H1 (cell line): Measurements from ENCODE around the gene SULF2. TPM values are rescaled to one million over a fixed set of nuclear protein-coding genes. Genes with fewer than 3 reads are reported as not detected.
A peak's percentile ranks its signal among the peaks of the same experiment; 100 is the strongest.

Experiments
- CTCF ChIA-PET: fragments of 300-600 bp; sonication (Branson Sonifier 250); formaldehyde crosslinking; loops from one replicate; lab custom pipeline; 2021; ENCODE audit not compliant: partially characterized antibody; lab: Charles Lee
- POLR2A ChIA-PET: fragments of 300-600 bp; sonication (Branson Sonifier 250); formaldehyde crosslinking; loops from one replicate; lab custom pipeline; 2021; ENCODE audit warnings: inconsistent platforms; ENCODE audit not compliant: partially characterized antibody; lab: Charles Lee
- DNase-seq, 2 experiments: peaks; one replicate each; pipeline versions ENCODE4 v3.0.0 to v3.0.0-alpha.2; 2010 to 2022; ENCODE audit warnings: low spot score in 2 of 2, low read depth in 1 of 2, mixed read lengths in 1 of 2
- FAIRE-seq: peaks from 2 replicates; lab custom pipeline; 2011; peaks lifted over from hg19 to GRCh38; lab: Jason Lieb, UNC
- H2AFZ ChIP-seq: 2 replicates; pipeline ENCODE4 v1.8.1; 2012; ENCODE audit warnings: low read length, inconsistent platforms
- H2AK5ac ChIP-seq: 2 replicates; pipeline ENCODE4 v1.6.1; 2013; ENCODE audit warnings: low read depth, low read length
- H2BK120ac ChIP-seq: replicated peaks from 2 replicates; pipeline ENCODE3; 2013; ENCODE audit warnings: low read depth, low read length, inconsistent platforms
- H2BK12ac ChIP-seq: 2 replicates; pipeline ENCODE4 v1.6.1; 2013; ENCODE audit warnings: low read depth, low read length
- H2BK15ac ChIP-seq: 2 replicates; pipeline ENCODE4 v1.6.1; 2013; ENCODE audit warnings: low read length
- H2BK20ac ChIP-seq: 2 replicates; pipeline ENCODE4 v1.6.1; 2013; ENCODE audit warnings: low read length
- H2BK5ac ChIP-seq: 2 replicates; pipeline ENCODE4 v1.6.1; 2013; ENCODE audit warnings: low read depth, low read length
- H3K14ac ChIP-seq: 2 replicates; pipeline ENCODE4 v1.6.1; 2013; ENCODE audit warnings: inconsistent platforms; ENCODE audit not compliant: insufficient read length
- H3K18ac ChIP-seq: 2 replicates; pipeline ENCODE4 v1.6.1; 2013; ENCODE audit warnings: low read length; ENCODE audit errors: extremely low read depth
- H3K23ac ChIP-seq: 2 replicates; pipeline ENCODE4 v1.6.1; 2013; ENCODE audit warnings: inconsistent platforms; ENCODE audit not compliant: insufficient read length
- H3K23me2 ChIP-seq: 2 replicates; pipeline ENCODE4 v1.6.1; 2013; ENCODE audit warnings: low read depth, low read length
- H3K27ac ChIP-seq: 2 replicates; pipeline ENCODE4 v1.6.1; 2011; ENCODE audit warnings: low read depth, low read length, inconsistent platforms
- H3K27me3 ChIP-seq, 4 experiments: replicated peaks in 1 of 4; 1 replicate in 1 of 4; 2 replicates in 3 of 4; pipeline versions ENCODE4 v1.6.1 to v1.8.1; 2011 to 2013; ENCODE audit warnings: low read length in 3 of 4, mild to moderate bottlenecking in 3 of 4, inconsistent platforms in 2 of 4, mixed read lengths in 2 of 4, moderate library complexity in 1 of 4; ENCODE audit not compliant: control insufficient read depth in 3 of 4, insufficient read depth in 3 of 4; ENCODE audit errors: extremely low read depth in 1 of 4
- H3K36me3 ChIP-seq, 4 experiments: 2 replicates each; pipeline versions ENCODE4 v1.6.1 to v1.8.1; 2011 to 2013; ENCODE audit warnings: mild to moderate bottlenecking in 4 of 4, low read length in 3 of 4, moderate library complexity in 2 of 4, control low read depth in 1 of 4, inconsistent platforms in 1 of 4; ENCODE audit not compliant: insufficient read depth in 4 of 4, control insufficient read depth in 2 of 4
- H3K4ac ChIP-seq: replicated peaks from 2 replicates; pipeline ENCODE3; 2013; ENCODE audit warnings: low read length, low read depth, mixed read lengths, inconsistent platforms; ENCODE audit not compliant: insufficient read length
- H3K4me1 ChIP-seq, 4 experiments: replicated peaks in 1 of 4; 1 replicate in 1 of 4; 2 replicates in 3 of 4; pipeline versions ENCODE4 v1.6.1 to v1.8.1; 2011 to 2013; ENCODE audit warnings: low read length in 3 of 4, inconsistent platforms in 2 of 4, mixed read lengths in 1 of 4; ENCODE audit not compliant: insufficient read depth in 4 of 4, control insufficient read depth in 3 of 4
- H3K4me2 ChIP-seq, 2 experiments: 2 replicates each; pipeline versions ENCODE4 v1.6.1 to v1.8.1; 2011 to 2013; ENCODE audit warnings: low read depth in 2 of 2, low read length in 2 of 2, control low read depth in 1 of 2, inconsistent platforms in 1 of 2, mild to moderate bottlenecking in 1 of 2; ENCODE audit not compliant: insufficient read depth in 1 of 2
- H3K4me3 ChIP-seq, 4 experiments: fragments of 200-600, 300-600 bp in 1 of 4; sonication (generic), shearing (Covaris generic), sonication (Bioruptor Twin) in 1 of 4; 2 replicates each; pipeline versions ENCODE4 v1.5.1 to v1.8.1; 2011 to 2016; ENCODE audit warnings: low read length in 4 of 4, low read depth in 3 of 4, control low read depth in 2 of 4, inconsistent platforms in 2 of 4, mild to moderate bottlenecking in 2 of 4, mixed read lengths in 1 of 4, moderate library complexity in 1 of 4; ENCODE audit not compliant: insufficient read depth in 2 of 4; ENCODE audit errors: extremely low read depth in 1 of 4
- H3K56ac ChIP-seq: replicated peaks from 2 replicates; pipeline ENCODE3; 2013; ENCODE audit warnings: low read depth, mild to moderate bottlenecking, mixed read lengths, low read length, inconsistent platforms; ENCODE audit not compliant: insufficient read length
- H3K79me1 ChIP-seq: 2 replicates; pipeline ENCODE4 v1.6.1; 2013; ENCODE audit warnings: low read depth, low read length, control low read depth
- H3K79me2 ChIP-seq, 2 experiments: 2 replicates each; pipeline versions ENCODE4 v1.6.1 to v1.8.1; 2012 to 2013; ENCODE audit warnings: low read length in 2 of 2, mild to moderate bottlenecking in 2 of 2, inconsistent platforms in 1 of 2; ENCODE audit not compliant: insufficient read depth in 2 of 2, control insufficient read depth in 1 of 2
- H3K9ac ChIP-seq, 4 experiments: replicated peaks in 1 of 4; 1 replicate in 1 of 4; 2 replicates in 3 of 4; pipeline versions ENCODE4 v1.6.1 to v1.8.1; 2011 to 2013; ENCODE audit warnings: low read depth in 3 of 4, low read length in 3 of 4, control low read depth in 2 of 4, mild to moderate bottlenecking in 2 of 4, moderate library complexity in 2 of 4, inconsistent platforms in 1 of 4; ENCODE audit errors: extremely low read depth in 1 of 4
- H3K9me3 ChIP-seq, 2 experiments: 2 replicates each; pipeline versions ENCODE4 v1.6.1 to v1.8.1; 2012 to 2013; ENCODE audit warnings: mild to moderate bottlenecking in 2 of 2, moderate library complexity in 2 of 2, control low read depth in 1 of 2, inconsistent platforms in 1 of 2, low read depth in 1 of 2, low read length in 1 of 2, mixed read lengths in 1 of 2; ENCODE audit not compliant: insufficient read depth in 2 of 2
- H4K20me1 ChIP-seq, 2 experiments: replicated peaks in 1 of 2; 2 replicates each; pipeline versions ENCODE3 to v1.8.1; 2011 to 2013; ENCODE audit warnings: inconsistent platforms in 2 of 2, low read length in 2 of 2, mild to moderate bottlenecking in 1 of 2; ENCODE audit not compliant: insufficient read depth in 2 of 2, control insufficient read depth in 1 of 2
- H4K5ac ChIP-seq: 2 replicates; pipeline ENCODE4 v1.6.1; 2013; ENCODE audit warnings: low read length, low read depth, mixed read lengths, inconsistent platforms; ENCODE audit not compliant: insufficient read length
- H4K8ac ChIP-seq: 2 replicates; pipeline ENCODE4 v1.8.0; 2013; ENCODE audit warnings: mild to moderate bottlenecking, moderate library complexity, low read length, inconsistent platforms; ENCODE audit not compliant: insufficient read depth; ENCODE audit errors: extremely low read depth
- H4K91ac ChIP-seq: replicated peaks from 2 replicates; pipeline ENCODE3; 2013; ENCODE audit warnings: low read length, mixed read lengths, inconsistent platforms; ENCODE audit not compliant: insufficient read length
- CBX8 ChIP-seq: fragments of 300-800, 300-1000 bp; sonication (generic); IDR thresholded peaks from 2 replicates; pipeline ENCODE4 v1.7.1; 2016; ENCODE audit warnings: low read depth, low read length, borderline replicate concordance
- CHD1 ChIP-seq: IDR thresholded peaks from 2 replicates; pipeline ENCODE4 v1.6.1; 2012; ENCODE audit warnings: low read depth, low read length, improper control_type of control experiment
- CREB1 ChIP-seq: IDR thresholded peaks from 2 replicates; pipeline ENCODE4 v1.6.1; 2012; ENCODE audit warnings: inconsistent platforms
- EGR1 ChIP-seq: IDR thresholded peaks from 2 replicates; pipeline ENCODE4 v1.6.1; 2011; ENCODE audit warnings: low read depth, low read length, borderline replicate concordance
- EP300 ChIP-seq, 2 experiments: IDR thresholded peaks; 1 replicate in 1 of 2; 2 replicates in 1 of 2; pipeline ENCODE4 v1.6.1; 2011 to 2012; ENCODE audit warnings: low read depth in 2 of 2, low read length in 2 of 2, mild to moderate bottlenecking in 2 of 2, borderline replicate concordance in 1 of 2, inconsistent platforms in 1 of 2, moderate library complexity in 1 of 2
- POU5F1 ChIP-seq: IDR thresholded peaks from 2 replicates; pipeline ENCODE4 v1.6.1; 2011; ENCODE audit warnings: low read depth, mild to moderate bottlenecking, low read length, moderate library complexity
- RFX5 ChIP-seq: IDR thresholded peaks from 2 replicates; pipeline ENCODE4 v1.6.1; 2011; ENCODE audit warnings: low read depth, low read length, improper control_type of control experiment, borderline replicate concordance
- RNF2 ChIP-seq: fragments of 200-900, 300-1000 bp; sonication (generic); IDR thresholded peaks from 2 replicates; pipeline ENCODE4 v1.7.1; 2016; ENCODE audit warnings: borderline replicate concordance, low read depth, mild to moderate bottlenecking, antibody characterized with exemption, low read length; ENCODE audit not compliant: poor library complexity, severe bottlenecking; ENCODE audit errors: missing control alignments
- RXRA ChIP-seq: IDR thresholded peaks from 2 replicates; pipeline ENCODE4 v1.6.1; 2011; ENCODE audit warnings: low read depth, mild to moderate bottlenecking, low read length, moderate library complexity; ENCODE audit not compliant: insufficient read depth
- SIRT6 ChIP-seq: IDR thresholded peaks from one replicate; pipeline ENCODE4 v1.7.1; 2012; ENCODE audit warnings: low read length, inconsistent platforms
- SRF ChIP-seq: IDR thresholded peaks from 2 replicates; pipeline ENCODE4 v1.6.1; 2011; ENCODE audit warnings: mild to moderate bottlenecking, low read depth, low read length, moderate library complexity
- TCF12 ChIP-seq: IDR thresholded peaks from 2 replicates; pipeline ENCODE4 v1.6.1; 2011; ENCODE audit warnings: low read depth, mild to moderate bottlenecking, low read length
- WGBS, 2 experiments: shearing (Covaris generic) in 1 of 2; methylation state at CpG; one replicate each; pipeline versions ENCODE4 v1.1.6 to v1.1.7; 2013 to 2015; ENCODE audit warnings: low lambda C conversion rate in 2 of 2, mixed read lengths in 2 of 2, inconsistent platforms in 1 of 2, low coverage in 1 of 2, missing lambda C conversion rate in 1 of 2; ENCODE audit not compliant: insufficient replicate concordance in 2 of 2, insufficient coverage in 1 of 2, insufficient read length in 1 of 2; ENCODE audit errors: extremely low coverage in 1 of 2, missing lambda C conversion rate in 1 of 2; 5-methylcytosine and 5-hydroxymethylcytosine counted together
- polyA plus RNA-seq, 7 experiments: library from polyadenylated mRNA; depleted of rRNA in 3 of 7; stranded (reverse) in 5 of 7; unstranded in 2 of 7; fragments of >200 nt in 5 of 7; fragments of 200-250 nt in 2 of 7; gene quantifications; 1 replicate in 5 of 7; 2 replicates in 1 of 7; 4 replicates in 1 of 7; pipeline versions ENCODE4 v1.2.1 to v1.2.3, GENCODE V29; 2011 to 2013; ENCODE audit warnings: missing spikeins in 2 of 7, mixed read lengths in 2 of 7
- total RNA-seq: library from RNA; stranded (reverse); fragmentation: NEBNext Ultra II Directional; extraction: Animal tissue kit (Norgen Biotek cat#: 25700); gene quantifications from 2 replicates; pipeline ENCODE4 v1.2.1, GENCODE V29; 2021

Gene SULF2
- total and polyA plus RNA-seq, 2 of the 8 experiments (the other 6 are each of a cell fraction or from before 2014, with no cell fraction given), result 15.7 to 28.2 TPM

DNA sequence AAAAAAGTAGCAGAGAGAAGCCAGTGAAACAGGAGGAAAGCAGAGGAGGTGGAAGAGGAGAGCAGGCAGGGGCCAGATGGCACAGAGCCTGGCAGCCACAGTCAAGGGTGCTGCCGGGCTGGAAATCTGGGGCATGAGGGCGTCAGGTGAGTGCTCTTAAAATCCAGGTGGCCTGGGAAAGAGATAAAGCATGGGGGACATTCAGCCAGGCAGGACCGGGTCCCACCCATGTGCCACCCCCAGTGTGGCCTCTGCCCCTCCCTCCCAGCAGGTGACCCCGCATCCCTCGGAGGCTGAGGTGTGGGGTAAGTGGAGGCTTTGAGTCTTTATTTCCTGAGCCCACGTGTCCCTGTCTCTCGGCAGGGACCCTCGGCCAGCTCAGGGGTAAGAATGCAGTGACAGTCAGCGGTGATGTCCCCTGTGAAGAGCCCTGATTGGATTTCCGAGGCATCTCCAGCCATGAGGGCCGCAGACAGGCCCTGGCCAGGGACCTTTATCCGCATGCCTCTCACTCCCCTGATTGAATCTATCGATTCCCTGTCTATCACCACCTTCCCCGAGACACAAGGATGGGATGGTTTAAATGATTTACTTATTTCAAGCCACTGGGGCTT is 33.8 kb upstream of the SULF2 start:
- H3K4me2 ChIP-seq, result no peak overlapping the region
- H3K27me3 ChIP-seq, result peaks cover 0 to 3% (median under 1%) of the 10 kb centered on the region in 4 experiments; a peak in 1 of 7 replicates
- DNase-seq, result no peak

More for the DNA sequence above, 33.8 kb upstream of the SULF2 start:
- POLR2A ChIA-PET, result interaction anchor here (0.9 to 1.2 kb wide), 2 partner anchors 8 to 10 kb away, joined by 3 read pairs; no protein-coding TSS in a partner anchor
- no peaks in the 10 kb centered on the region for H3K23me2 ChIP-seq
- H2BK15ac ChIP-seq, result no peak overlapping the region
- no peaks in the 10 kb centered on the region for H3K79me1 ChIP-seq
- H3K23ac ChIP-seq, result no peak overlapping the region
- no peak overlapping the region for H4K91ac ChIP-seq
- no peak overlapping the region for H2BK120ac ChIP-seq
- H2BK20ac ChIP-seq, result no peak overlapping the region
- TF ChIP-seq SIRT6 (no peak), CBX8 (no peak), RNF2 (no peak), RFX5 (no peak), SRF (no peak), RXRA (no peak), CREB1 (no peak), POU5F1 (no peak), TCF12 (no peak), EP300 (IDR thresholded peaks at IDR 0.05; ENCODE audit: borderline replicate concordance in 1 of 2, low read depth in 2 of 2, low read length in 2 of 2) (no peak), EGR1 (no peak), CHD1 (no peak)
- H2BK12ac ChIP-seq, result 0 out of 2 replicates have a peak overlapping the region, but pooled peaks have one; percentile 60
- no peak overlapping the region for H3K14ac ChIP-seq
- H3K4ac ChIP-seq, result no peak overlapping the region
- no peaks in the 10 kb centered on the region for H3K9me3 ChIP-seq
- no peak overlapping the region for H2AK5ac ChIP-seq
- no peaks in the 10 kb centered on the region for H3K36me3 ChIP-seq
- WGBS, 2 experiments, result 69% methylated on average over 12 of the region's 14 CpGs; no CpG with 5 or more reads in 1 of the 2 experiments
- no peak overlapping the region for H3K4me3 ChIP-seq
- H2BK5ac ChIP-seq, result no peak overlapping the region
- H4K5ac ChIP-seq, result no peak overlapping the region
- no peak overlapping the region for H4K8ac ChIP-seq
- H3K27ac ChIP-seq, result no peak overlapping the region
- FAIRE-seq, result no peak
- CTCF ChIA-PET, result interaction anchor here (1.0 to 1.5 kb wide), 2 partner anchors 155 to 802 kb away, joined by 3 read pairs; no protein-coding TSS in a partner anchor
- no peak overlapping the region for H2AFZ ChIP-seq
- no peaks in the 10 kb centered on the region for H3K79me2 ChIP-seq
- H3K18ac ChIP-seq, result no peak overlapping the region
- H4K20me1 ChIP-seq, result no peaks in the 10 kb centered on the region
- peaks cover 0 to 3% (median 1%) of the 10 kb centered on the region in 4 experiments; a peak in 2 of 7 replicates for H3K4me1 ChIP-seq
- no peak overlapping the region for H3K9ac ChIP-seq
- H3K56ac ChIP-seq, result no peak overlapping the region
